Panc1 (cell line): ENCODE results near the gene CPD. TPM values are rescaled to one million over a fixed set of nuclear protein-coding genes. Genes with fewer than 3 reads are reported as not detected.
"Not testable (repeated sequence)": the region's sequence is repeated elsewhere in the genome, so short reads cannot be mapped to it uniquely, and the experiment has no call there.

Experiments used
- ATAC-seq: fragments of 200-7000 bp; cut with Tn5 transposase; 2 replicates; pipeline ENCODE4 v1.9.1; 2020; ENCODE audit warnings: mild to moderate bottlenecking, moderate library complexity
- BruUV-seq: library from RNA; stranded (reverse); fragments of 400-500 nt; replicated peaks from 2 replicates; lab custom pipeline; 2021; lab: Mats Ljungman, UMichigan
- CTCF ChIA-PET: fragments of 300-600 bp; sonication (Branson Sonifier 250); formaldehyde crosslinking; loops from one replicate; lab custom pipeline; 2022; ENCODE audit warnings: antibody characterized with exemption; lab: Charles Lee
- POLR2A ChIA-PET: fragments of 300-600 bp; sonication (Branson Sonifier 250); formaldehyde crosslinking; loops from one replicate; lab custom pipeline; 2022; ENCODE audit warnings: antibody characterized with exemption; lab: Charles Lee
- DNase-seq: peaks from one replicate; pipeline ENCODE4 v3.0.0-alpha.2; 2010; ENCODE audit warnings: low read depth, low spot score
- H3K27ac ChIP-seq: 2 replicates; pipeline ENCODE4 v1.5.1; 2011; ENCODE audit warnings: mild to moderate bottlenecking, low read length, inconsistent platforms
- H3K27me3 ChIP-seq: fragments of 200-500 bp; sonication (Bioruptor generic); 2 replicates; pipeline ENCODE4 v1.6.0; 2014; ENCODE audit warnings: low read length, inconsistent platforms; ENCODE audit not compliant: control insufficient read depth, insufficient read depth
- H3K36me3 ChIP-seq: fragments of 200-500 bp; sonication (Bioruptor generic); 2 replicates; pipeline ENCODE4 v1.5.1; 2014; ENCODE audit warnings: inconsistent platforms, mild to moderate bottlenecking, low read length, moderate library complexity; ENCODE audit not compliant: control insufficient read depth, insufficient read depth
- H3K4me1 ChIP-seq: 2 replicates; pipeline ENCODE4 v1.5.1; 2011; ENCODE audit warnings: inconsistent platforms, mild to moderate bottlenecking, low read length, moderate library complexity; ENCODE audit not compliant: control insufficient read depth, insufficient read depth
- H3K4me3 ChIP-seq, 2 experiments: 2 replicates each; pipeline ENCODE4 v1.5.1; 2011 to 2012; ENCODE audit warnings: low read depth in 2 of 2, low read length in 2 of 2, mild to moderate bottlenecking in 2 of 2, inconsistent platforms in 1 of 2, moderate library complexity in 1 of 2
- H3K9me3 ChIP-seq: fragments of 200-500 bp; sonication (Bioruptor generic); 2 replicates; pipeline ENCODE4 v1.5.1; 2014; ENCODE audit warnings: low read depth, mild to moderate bottlenecking, inconsistent platforms, low read length, moderate library complexity; ENCODE audit not compliant: control insufficient read depth, insufficient read depth
- CTCF ChIP-seq: fragments of 450-650 bp; IDR thresholded peaks from 2 replicates; pipeline ENCODE4 v1.5.1; 2017; ENCODE audit warnings: mild to moderate bottlenecking
- POLR2AphosphoS5 ChIP-seq: IDR thresholded peaks from 2 replicates; pipeline ENCODE4 v1.6.1; 2012; ENCODE audit warnings: mild to moderate bottlenecking, low read depth, low read length, moderate library complexity
- REST ChIP-seq, 2 experiments: IDR thresholded peaks; 2 replicates each; pipeline ENCODE4 v1.6.1; 2011 to 2012; ENCODE audit warnings: low read depth in 2 of 2, control low read depth in 1 of 2, low read length in 1 of 2, mild to moderate bottlenecking in 1 of 2, moderate library complexity in 1 of 2; ENCODE audit not compliant: insufficient read depth in 1 of 2
- SIN3A ChIP-seq: IDR thresholded peaks from 2 replicates; pipeline ENCODE4 v1.6.1; 2012; ENCODE audit warnings: low read depth, mild to moderate bottlenecking, low read length, moderate library complexity, borderline replicate concordance; ENCODE audit not compliant: insufficient read depth
- TCF7L2 ChIP-seq: IDR thresholded peaks from 2 replicates; pipeline ENCODE4 v1.6.1; 2011; ENCODE audit warnings: mild to moderate bottlenecking, low read depth, low read length, inconsistent platforms
- in situ Hi-C: cut with HindIII; loops from 2 replicates; pipeline ENCODE4 v1.10.0; 2016; ENCODE audit warnings: low sequenced_read_pairs, low pct_unique_long_range_greater_than_20kb
- intact Hi-C: fragments of 100-400 bp; cut with micrococcal nuclease; formaldehyde crosslinking; loops from one replicate; pipeline ENCODE4 v1.10.0; 2022; ENCODE audit not compliant: unreplicated experiment
- total RNA-seq: library from RNA; stranded (reverse); gene quantifications from one replicate; pipeline ENCODE4 v1.2.1, GENCODE V29; 2021; ENCODE audit not compliant: unreplicated experiment

CPD gene
- total RNA-seq, 1 experiment from 2014 or later, result 93.0 TPM

GRCh38 chr17:30454635-30455034 lies 75.9 kb downstream of the CPD start:
- Histone ChIP-seq H3K4me3 (no peak overlapping the region), H3K4me1 (no peaks in the 10 kb centered on the region), H3K27me3 (no peaks in the 10 kb centered on the region), H3K36me3 (no peaks in the 10 kb centered on the region), H3K9me3 (no peaks in the 10 kb centered on the region), H3K27ac (no peak overlapping the region)
- no peak for DNase-seq
- intact Hi-C loops, result no loop called here
- no TSS peak for BruUV-seq
- no peak for TF ChIP-seq REST (IDR thresholded peaks at IDR 0.05; ENCODE audit: insufficient read depth in 1 of 2, low read depth in 2 of 2, low read length in 1 of 2)
- no peak for TF ChIP-seq CTCF
- TF ChIP-seq POLR2AphosphoS5, result no peak
- TF ChIP-seq SIN3A, result no peak
- TF ChIP-seq TCF7L2, result no peak
- in situ Hi-C loops, result no loop called here
- no peak for ATAC-seq
- ChIA-PET CTCF (no interaction called here), POLR2A (no interaction called here)

- ChIA-PET POLR2A (no interaction called here), CTCF (no interaction called here)
- Histone ChIP-seq H3K36me3 (no peaks in the 10 kb centered on the region; the same call in 1 of the 2 replicates), H3K4me3 (no peak overlapping the region), H3K27me3 (no peaks in the 10 kb centered on the region), H3K4me1 (no peaks in the 10 kb centered on the region), H3K9me3 (no peaks in the 10 kb centered on the region), H3K27ac (no peak overlapping the region)
- no peak for ATAC-seq
- no peak for TF ChIP-seq REST (IDR thresholded peaks at IDR 0.05; ENCODE audit: insufficient read depth in 1 of 2, low read depth in 2 of 2, low read length in 1 of 2)
- TF ChIP-seq CTCF, result no peak
- no peak for TF ChIP-seq SIN3A
- in situ Hi-C loops (no loop called here), intact Hi-C loops (no loop called here)
- no peak for DNase-seq
- BruUV-seq, result no TSS peak
Observed at GRCh38 chr17:30458371-30458770, 79.6 kb downstream of the CPD start.

- H3K4me1 ChIP-seq, H3K9me3 ChIP-seq, H3K4me3 ChIP-seq, H3K27me3 ChIP-seq, H3K27ac ChIP-seq, DNase-seq, ATAC-seq, H3K36me3 ChIP-seq, POLR2A ChIA-PET, CTCF ChIA-PET, BruUV-seq, in situ Hi-C loops, intact Hi-C loops: not testable (repeated sequence)
Observed at GRCh38 chr17:30458797-30459413, 80.2 kb downstream of the CPD start.
